IgD-negative memory B cell (primary cell): Measurements from ENCODE around the gene REEP6. TPM values are rescaled to one million over a fixed set of nuclear protein-coding genes. Genes with fewer than 3 reads are reported as not detected.
"Not testable (repeated sequence)": the region's sequence is repeated elsewhere in the genome, so short reads cannot be mapped to it uniquely, and the experiment has no call there.

Source experiments
- H3K27ac Mint-ChIP-seq, 3 donors: one replicate each; pipeline ENCODE4 v1.8.0; 2020 to 2022; ENCODE audit warnings: mild to moderate bottlenecking in 3 of 3, mixed read lengths in 3 of 3, moderate library complexity in 1 of 3
- H3K27me3 Mint-ChIP-seq: one replicate; pipeline ENCODE4 v1.8.0; 2021; ENCODE audit warnings: mixed read lengths
- H3K36me3 Mint-ChIP-seq: one replicate; pipeline ENCODE4 v1.8.0; 2020; ENCODE audit warnings: mild to moderate bottlenecking, mixed read lengths
- H3K4me1 Mint-ChIP-seq, 3 donors: one replicate each; pipeline ENCODE4 v1.8.0; 2020 to 2022; ENCODE audit warnings: mixed read lengths in 3 of 3, mild to moderate bottlenecking in 1 of 3
- H3K4me3 Mint-ChIP-seq, 4 donors: one replicate each; pipeline ENCODE4 v1.8.0; 2020 to 2022; ENCODE audit warnings: mild to moderate bottlenecking in 4 of 4, mixed read lengths in 4 of 4, moderate library complexity in 3 of 4
- H3K9me3 Mint-ChIP-seq, 3 donors: one replicate each; pipeline ENCODE4 v1.8.0; 2020 to 2021; ENCODE audit warnings: mixed read lengths in 3 of 3, mild to moderate bottlenecking in 1 of 3
- polyA plus RNA-seq: library from polyadenylated mRNA; unstranded; fragments of 300-500 nt; fragmentation: Illumina TruSeq; gene quantifications from one replicate; pipeline ENCODE4 v1.2.3, GENCODE V29; 2021

REEP6 gene
- polyA plus RNA-seq, 1 donor from 2014 or later: 0.24 TPM

- Mint-ChIP-seq H3K9me3 (no peaks in the 10 kb centered on the region), H3K36me3 (no peaks in the 10 kb centered on the region), H3K27ac (no peak overlapping the region), H3K4me1 (peaks cover 0 to 13% (median 5%) of the 10 kb centered on the region in 3 donors), H3K27me3 (peaks cover 2% of the 10 kb centered on the region), H3K4me3 (no peak overlapping the region)
Observed at GRCh38 chr19:1487576-1488281, 3.3 kb upstream of the REEP6 start.

GRCh38 chr19:1488282-1488601, 2.7 kb upstream of the REEP6 start:
- Mint-ChIP-seq H3K27ac (no peak overlapping the region), H3K4me3 (peak overlapping the region in 1 of 4 donors; percentile 23), H3K27me3 (peaks cover 2% of the 10 kb centered on the region), H3K36me3 (no peaks in the 10 kb centered on the region), H3K9me3 (no peaks in the 10 kb centered on the region), H3K4me1 (peaks cover 0 to 13% (median 5%) of the 10 kb centered on the region in 3 donors)

GRCh38 chr19:1489463-1490310, 1.3 kb upstream of the REEP6 start:
- Mint-ChIP-seq H3K27ac (peak overlapping the region in 2 of 3 donors; percentile 59 to 86), H3K4me3 (peak overlapping the region; percentile 22 to 84 (median 71)), H3K4me1 (peaks cover 0 to 13% (median 5%) of the 10 kb centered on the region in 3 donors), H3K36me3 (no peaks in the 10 kb centered on the region), H3K27me3 (peaks cover 2% of the 10 kb centered on the region), H3K9me3 (no peaks in the 10 kb centered on the region)

GRCh38 chr19:1490311-1491113, 469 bp upstream of the REEP6 start, which contains the start of gene PCSK4:
Gene PCSK4, minus strand, starts transcription at chr19:1490350. Its CDS starts 4 bp downstream, at chr19:1490346.
- Mint-ChIP-seq H3K9me3 (no peaks in the 10 kb centered on the region), H3K27ac (peak within 1 kb of the TSS; percentile 59 to 91 (median 86)), H3K4me1 (peaks cover 0 to 13% (median 5%) of the 10 kb centered on the region in 3 donors), H3K36me3 (no peaks in the 10 kb centered on the region), H3K4me3 (peak within 1 kb of the TSS; percentile 83 to 92 (median 88)), H3K27me3 (peaks cover 2% of the 10 kb centered on the region)

- Mint-ChIP-seq H3K27me3 (peaks cover 5% of the 10 kb centered on the region), H3K27ac (peak overlapping the region in 1 of 3 donors; percentile 26), H3K4me1 (peaks cover 3 to 13% (median 5%) of the 10 kb centered on the region in 3 donors), H3K4me3 (peak overlapping the region; percentile 63 to 91 (median 68)), H3K36me3 (no peaks in the 10 kb centered on the region), H3K9me3 (no peaks in the 10 kb centered on the region)
Observed at GRCh38 chr19:1491849-1492170, 829 bp downstream of the REEP6 start.

GRCh38 chr19:1492474-1493006, 1.6 kb downstream of the REEP6 start:
- Mint-ChIP-seq H3K4me1 (peaks cover 3 to 13% (median 5%) of the 10 kb centered on the region in 3 donors), H3K27ac (peak overlapping the region in 1 of 3 donors; percentile 67), H3K4me3 (peak overlapping the region in 2 of 4 donors; percentile 63 to 65), H3K9me3 (no peaks in the 10 kb centered on the region), H3K27me3 (peaks cover 5% of the 10 kb centered on the region), H3K36me3 (no peaks in the 10 kb centered on the region)

GRCh38 chr19:1494115-1494815, 3.3 kb downstream of the REEP6 start:
- H3K36me3 Mint-ChIP-seq: no peaks in the 10 kb centered on the region
- H3K9me3 Mint-ChIP-seq: no peaks in the 10 kb centered on the region
- H3K27ac Mint-ChIP-seq: no peak overlapping the region
- H3K27me3 Mint-ChIP-seq: peaks cover 5% of the 10 kb centered on the region
- H3K4me3 Mint-ChIP-seq: peak overlapping the region in 1 of 4 donors; percentile 17
- H3K4me1 Mint-ChIP-seq: peaks cover 3 to 12% (median 5%) of the 10 kb centered on the region in 3 donors

GRCh38 chr19:1495051-1495798, 4.2 kb downstream of the REEP6 start:
- Mint-ChIP-seq H3K36me3 (no peaks in the 10 kb centered on the region), H3K4me3 (peak overlapping the region in 1 of 4 donors; percentile 17), H3K9me3 (no peaks in the 10 kb centered on the region), H3K27ac (peak overlapping the region in 1 of 3 donors; percentile 80), H3K4me1 (peaks cover 3 to 7% (median 5%) of the 10 kb centered on the region in 3 donors), H3K27me3 (peaks cover 6% of the 10 kb centered on the region)

- Mint-ChIP-seq H3K4me1 (peaks cover 0 to 5% (median 3%) of the 10 kb centered on the region in 3 donors), H3K4me3 (no peak overlapping the region), H3K9me3 (no peaks in the 10 kb centered on the region), H3K27me3 (peaks cover 6% of the 10 kb centered on the region), H3K27ac (no peak overlapping the region), H3K36me3 (no peaks in the 10 kb centered on the region)
Observed at GRCh38 chr19:1495799-1496713, 5.1 kb downstream of the REEP6 start.

GRCh38 chr19:1496714-1497577, 6.0 kb downstream of the REEP6 start:
- Mint-ChIP-seq H3K9me3 (no peaks in the 10 kb centered on the region), H3K4me1 (peaks cover 0 to 3% (median 0%) of the 10 kb centered on the region in 3 donors), H3K27ac (no peak overlapping the region), H3K27me3 (peaks cover 7% of the 10 kb centered on the region), H3K4me3 (no peak overlapping the region), H3K36me3 (no peaks in the 10 kb centered on the region)

GRCh38 chr19:1497578-1498235, 6.7 kb downstream of the REEP6 start:
- Mint-ChIP-seq H3K4me1 (peaks cover 0 to 3% (median 0%) of the 10 kb centered on the region in 3 donors), H3K9me3 (no peaks in the 10 kb centered on the region), H3K4me3 (no peak overlapping the region), H3K27me3 (peaks cover 8% of the 10 kb centered on the region), H3K36me3 (no peaks in the 10 kb centered on the region), H3K27ac (no peak overlapping the region)

- H3K4me1 Mint-ChIP-seq, H3K4me3 Mint-ChIP-seq, H3K27ac Mint-ChIP-seq, H3K36me3 Mint-ChIP-seq, H3K9me3 Mint-ChIP-seq: not testable (repeated sequence)
- H3K27me3 Mint-ChIP-seq: peaks cover 15% of the 10 kb centered on the region
Observed at GRCh38 chr19:1499231-1499630, 8.2 kb downstream of the REEP6 start.
